ENCODE data around the gene PLCG2.
"Not testable (repeated sequence)": the region's sequence is repeated elsewhere in the genome, so short reads cannot be mapped to it uniquely, and the experiment has no call there.

PLCG2 gene

DNA sequence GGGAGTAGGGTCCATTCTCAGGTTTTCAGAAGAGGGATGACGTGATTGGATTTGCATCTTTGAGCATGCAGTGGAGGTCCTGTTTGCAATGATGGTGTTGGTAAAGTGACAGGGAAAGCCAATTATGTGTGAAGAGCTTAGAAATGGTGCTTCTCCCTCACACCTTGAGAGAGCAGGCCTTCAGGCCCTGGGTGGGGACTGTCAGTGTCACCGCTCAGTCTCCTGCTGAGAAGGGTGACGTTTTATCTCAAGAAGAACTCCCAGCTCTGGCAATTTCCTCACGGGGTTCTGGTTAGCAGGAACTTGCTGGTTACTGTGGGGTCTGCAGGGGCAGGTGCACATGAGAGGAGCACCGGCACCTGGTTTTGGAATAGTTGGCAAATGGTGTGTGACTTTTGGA lies 11.2 kb downstream of the PLCG2 start:
- no peak overlapping the region for H3K27ac ChIP-seq (ENCODE audit: low read depth, low read length)
- H3K4me3 ChIP-seq (ENCODE audit: low read depth, low read length), result no peak overlapping the region
- H3K36me3 ChIP-seq (ENCODE audit: insufficient read depth, low read length), result no peaks in the 10 kb centered on the region
- peaks cover 35% of the 10 kb centered on the region for H3K27me3 ChIP-seq (ENCODE audit: insufficient read depth, low read length)
- no peak overlapping the region for H2AFZ ChIP-seq (ENCODE audit: low read length, unreplicated experiment)
- H3K4me1 ChIP-seq (ENCODE audit: control insufficient read depth, insufficient read depth, low read length, unreplicated experiment), result no peaks in the 10 kb centered on the region
- no peaks in the 10 kb centered on the region for H3K79me2 ChIP-seq (ENCODE audit: control insufficient read depth, insufficient read depth, low read length, unreplicated experiment)

DNA sequence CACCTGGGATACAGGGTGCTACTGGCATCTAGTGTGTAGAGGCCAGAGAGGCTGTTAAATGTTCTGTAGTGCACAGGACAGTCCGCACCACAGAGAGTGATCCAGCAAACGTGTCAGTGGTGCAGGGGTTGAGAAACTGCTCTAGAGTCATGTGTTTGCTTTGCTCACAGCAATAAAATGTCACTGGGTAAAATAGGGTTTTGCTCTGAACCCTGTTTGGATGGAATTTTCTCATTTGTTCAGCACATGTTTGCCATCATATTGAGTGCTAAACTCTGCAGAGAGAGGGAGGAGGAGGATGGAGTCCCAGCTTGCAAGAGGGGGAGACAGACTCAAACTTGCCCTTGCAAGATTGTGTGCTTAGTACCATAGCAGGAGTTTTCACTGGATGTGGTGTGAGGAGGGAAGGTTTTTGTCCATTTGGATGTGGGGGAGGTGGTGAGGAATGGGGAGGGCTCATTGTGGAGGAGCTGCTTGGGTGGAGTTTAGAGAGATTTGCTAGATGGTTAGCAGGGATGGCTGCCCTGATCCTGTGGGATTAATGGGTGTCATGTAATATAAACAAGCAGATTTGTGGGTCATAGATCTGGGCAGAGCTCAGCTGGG lies 11.8 kb downstream of the PLCG2 start:
- Histone ChIP-seq H3K27ac (ENCODE audit: low read depth, low read length) (no peak overlapping the region), H3K36me3 (ENCODE audit: insufficient read depth, low read length) (no peaks in the 10 kb centered on the region), H3K4me3 (ENCODE audit: low read depth, low read length) (no peak overlapping the region), H3K27me3 (ENCODE audit: insufficient read depth, low read length) (peaks cover 30% of the 10 kb centered on the region), H3K79me2 (ENCODE audit: control insufficient read depth, insufficient read depth, low read length, unreplicated experiment) (no peaks in the 10 kb centered on the region), H3K4me1 (ENCODE audit: control insufficient read depth, insufficient read depth, low read length, unreplicated experiment) (no peaks in the 10 kb centered on the region), H2AFZ (ENCODE audit: low read length, unreplicated experiment) (no peak overlapping the region)

GRCh38 chr16:81792828-81793227 lies 13.7 kb downstream of the PLCG2 start:
- no peak overlapping the region for H3K27ac ChIP-seq (ENCODE audit: low read depth, low read length)
- no peaks in the 10 kb centered on the region for H3K79me2 ChIP-seq (ENCODE audit: control insufficient read depth, insufficient read depth, low read length, unreplicated experiment)
- no peaks in the 10 kb centered on the region for H3K36me3 ChIP-seq (ENCODE audit: insufficient read depth, low read length)
- peaks cover 29% of the 10 kb centered on the region for H3K27me3 ChIP-seq (ENCODE audit: insufficient read depth, low read length)
- no peak overlapping the region for H3K4me3 ChIP-seq (ENCODE audit: low read depth, low read length)
- no peak overlapping the region for H2AFZ ChIP-seq (ENCODE audit: low read length, unreplicated experiment)
- H3K4me1 ChIP-seq (ENCODE audit: control insufficient read depth, insufficient read depth, low read length, unreplicated experiment), result no peaks in the 10 kb centered on the region

DNA sequence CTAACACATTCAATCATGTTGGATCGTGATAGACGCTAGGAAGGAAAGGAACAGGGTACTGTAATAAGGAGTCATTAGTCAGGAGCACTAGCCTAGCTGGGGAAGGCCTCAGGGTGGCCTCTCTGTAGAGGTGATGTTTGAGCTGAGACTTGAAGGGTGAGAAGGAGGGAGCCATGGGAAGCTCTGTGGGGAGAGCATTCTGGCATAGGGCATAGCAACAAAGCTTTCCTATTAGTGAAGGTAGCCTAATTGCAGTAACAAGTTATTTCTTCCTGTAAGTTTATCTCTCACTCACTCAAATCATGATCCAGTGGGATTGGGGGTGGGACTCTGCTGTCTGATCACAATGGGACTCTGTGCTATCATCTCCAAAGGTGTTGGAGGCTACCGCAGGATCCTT lies 16.1 kb downstream of the PLCG2 start:
- no peak overlapping the region for H3K4me3 ChIP-seq (ENCODE audit: low read depth, low read length)
- H3K79me2 ChIP-seq (ENCODE audit: control insufficient read depth, insufficient read depth, low read length, unreplicated experiment), result no peaks in the 10 kb centered on the region
- H3K27ac ChIP-seq (ENCODE audit: low read depth, low read length), result no peak overlapping the region
- H3K27me3 ChIP-seq (ENCODE audit: insufficient read depth, low read length), result peaks cover 23% of the 10 kb centered on the region; the same call in 1 of the 2 replicates
- H2AFZ ChIP-seq (ENCODE audit: low read length, unreplicated experiment), result no peak overlapping the region
- H3K4me1 ChIP-seq (ENCODE audit: control insufficient read depth, insufficient read depth, low read length, unreplicated experiment), result no peaks in the 10 kb centered on the region
- H3K36me3 ChIP-seq (ENCODE audit: insufficient read depth, low read length), result no peaks in the 10 kb centered on the region

GRCh38 chr16:81796035-81796434 lies 16.9 kb downstream of the PLCG2 start:
- H3K36me3 ChIP-seq (ENCODE audit: insufficient read depth, low read length), result no peaks in the 10 kb centered on the region
- H3K27ac ChIP-seq (ENCODE audit: low read depth, low read length), result no peak overlapping the region
- H3K4me1 ChIP-seq (ENCODE audit: control insufficient read depth, insufficient read depth, low read length, unreplicated experiment), result no peaks in the 10 kb centered on the region
- peaks cover 19% of the 10 kb centered on the region; the same call in 1 of the 2 replicates for H3K27me3 ChIP-seq (ENCODE audit: insufficient read depth, low read length)
- no peak overlapping the region for H2AFZ ChIP-seq (ENCODE audit: low read length, unreplicated experiment)
- H3K79me2 ChIP-seq (ENCODE audit: control insufficient read depth, insufficient read depth, low read length, unreplicated experiment), result no peaks in the 10 kb centered on the region
- H3K4me3 ChIP-seq (ENCODE audit: low read depth, low read length), result no peak overlapping the region

DNA sequence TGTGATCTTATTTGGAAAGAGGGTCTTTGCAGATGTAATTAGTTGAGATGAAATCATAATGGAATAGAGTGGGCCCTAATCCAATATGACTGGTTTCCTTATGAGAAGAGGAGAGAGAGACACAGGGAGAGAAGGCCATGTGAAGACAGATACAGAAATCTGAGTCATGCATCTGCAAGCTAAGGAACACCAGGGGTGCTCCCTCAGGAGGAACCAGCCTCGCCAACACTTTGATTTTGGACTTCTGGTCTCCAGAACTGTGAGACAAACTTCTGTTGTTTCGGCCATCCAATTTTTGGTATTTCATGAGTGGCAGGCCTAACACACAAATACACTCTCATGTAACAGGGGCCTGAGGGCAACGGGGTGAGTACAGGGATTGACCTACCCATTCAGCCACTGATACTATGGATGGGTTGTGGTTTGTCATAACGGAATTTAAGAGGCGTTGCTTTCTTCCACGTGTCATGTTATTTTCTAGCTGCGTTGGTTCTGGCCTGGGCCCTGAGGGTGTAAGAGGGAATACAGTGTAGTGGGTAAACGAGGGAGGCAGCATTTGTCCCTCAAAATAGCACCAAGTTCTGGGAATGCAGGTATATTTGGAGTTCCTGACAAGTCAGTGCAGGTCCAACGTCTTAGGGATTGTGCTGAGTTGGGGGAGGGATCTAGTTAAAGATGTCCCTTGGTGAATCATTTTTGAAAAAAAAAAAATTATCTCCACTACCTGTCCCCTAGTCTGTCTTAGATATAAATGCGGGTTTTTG lies 17.7 kb downstream of the PLCG2 start:
- H3K27ac ChIP-seq (ENCODE audit: low read depth, low read length), result no peak overlapping the region

GRCh38 chr16:81797443-81797842 lies 18.4 kb downstream of the PLCG2 start:
- H3K4me1 ChIP-seq (ENCODE audit: control insufficient read depth, insufficient read depth, low read length, unreplicated experiment), result no peaks in the 10 kb centered on the region
- H3K79me2 ChIP-seq (ENCODE audit: control insufficient read depth, insufficient read depth, low read length, unreplicated experiment), result no peaks in the 10 kb centered on the region
- H3K27ac ChIP-seq (ENCODE audit: low read depth, low read length), result no peak overlapping the region
- H3K27me3 ChIP-seq (ENCODE audit: insufficient read depth, low read length), result peaks cover 16% of the 10 kb centered on the region; the same call in 1 of the 2 replicates
- H3K4me3 ChIP-seq (ENCODE audit: low read depth, low read length), result no peak overlapping the region
- no peaks in the 10 kb centered on the region for H3K36me3 ChIP-seq (ENCODE audit: insufficient read depth, low read length)
- H2AFZ ChIP-seq (ENCODE audit: low read length, unreplicated experiment), result no peak overlapping the region

More for the DNA sequence above, 17.7 kb downstream of the PLCG2 start:
- H3K4me3 ChIP-seq (ENCODE audit: low read depth, low read length), result no peak overlapping the region
- no peaks in the 10 kb centered on the region for H3K79me2 ChIP-seq (ENCODE audit: control insufficient read depth, insufficient read depth, low read length, unreplicated experiment)
- H3K36me3 ChIP-seq (ENCODE audit: insufficient read depth, low read length), result no peaks in the 10 kb centered on the region
- peaks cover 16% of the 10 kb centered on the region; the same call in 1 of the 2 replicates for H3K27me3 ChIP-seq (ENCODE audit: insufficient read depth, low read length)
- H2AFZ ChIP-seq (ENCODE audit: low read length, unreplicated experiment), result no peak overlapping the region
- H3K4me1 ChIP-seq (ENCODE audit: control insufficient read depth, insufficient read depth, low read length, unreplicated experiment), result no peaks in the 10 kb centered on the region

- Histone ChIP-seq H3K36me3 (ENCODE audit: insufficient read depth, low read length) (no peaks in the 10 kb centered on the region), H3K27me3 (ENCODE audit: insufficient read depth, low read length) (peaks cover 16% of the 10 kb centered on the region; the same call in 1 of the 2 replicates), H3K27ac (ENCODE audit: low read depth, low read length) (no peak overlapping the region), H2AFZ (ENCODE audit: low read length, unreplicated experiment) (no peak overlapping the region), H3K4me1 (ENCODE audit: control insufficient read depth, insufficient read depth, low read length, unreplicated experiment) (no peaks in the 10 kb centered on the region), H3K79me2 (ENCODE audit: control insufficient read depth, insufficient read depth, low read length, unreplicated experiment) (no peaks in the 10 kb centered on the region), H3K4me3 (ENCODE audit: low read depth, low read length) (no peak overlapping the region)
Observed at GRCh38 chr16:81798311-81799137, 19.4 kb downstream of the PLCG2 start.

GRCh38 chr16:81799138-81799504 lies 20.0 kb downstream of the PLCG2 start:
- Histone ChIP-seq H3K4me1 (ENCODE audit: control insufficient read depth, insufficient read depth, low read length, unreplicated experiment) (no peaks in the 10 kb centered on the region), H3K4me3 (ENCODE audit: low read depth, low read length) (no peak overlapping the region), H3K79me2 (ENCODE audit: control insufficient read depth, insufficient read depth, low read length, unreplicated experiment) (no peaks in the 10 kb centered on the region), H3K27me3 (ENCODE audit: insufficient read depth, low read length) (peaks cover 13% of the 10 kb centered on the region; the same call in 1 of the 2 replicates), H3K27ac (ENCODE audit: low read depth, low read length) (no peak overlapping the region), H2AFZ (ENCODE audit: low read length, unreplicated experiment) (no peak overlapping the region), H3K36me3 (ENCODE audit: insufficient read depth, low read length) (no peaks in the 10 kb centered on the region)

- not testable (repeated sequence) for H3K79me2 ChIP-seq (ENCODE audit: control insufficient read depth, insufficient read depth, low read length, unreplicated experiment); H2AFZ ChIP-seq (ENCODE audit: low read length, unreplicated experiment); H3K36me3 ChIP-seq (ENCODE audit: insufficient read depth, low read length); H3K4me1 ChIP-seq (ENCODE audit: control insufficient read depth, insufficient read depth, low read length, unreplicated experiment); H3K4me3 ChIP-seq (ENCODE audit: low read depth, low read length); H3K27me3 ChIP-seq (ENCODE audit: insufficient read depth, low read length); H3K27ac ChIP-seq (ENCODE audit: low read depth, low read length)
Observed at GRCh38 chr16:81801724-81802123, 22.6 kb downstream of the PLCG2 start.
